NCI-H510A treated with DMSO at 0.1 percent for 48 hours (cell line): ENCODE data around the gene CCDC149.
"Not testable (repeated sequence)": the region's sequence is repeated elsewhere in the genome, so short reads cannot be mapped to it uniquely, and the experiment has no call there.

Experiments used
- DNase-seq: peaks from one replicate; lab custom pipeline; 2025; lab: John Stamatoyannopoulos, UW

The CCDC149 gene

GRCh38 chr4:24917076-24917856 is 4.4 kb upstream of the CCDC149 start:
- no peak for DNase-seq

DNA sequence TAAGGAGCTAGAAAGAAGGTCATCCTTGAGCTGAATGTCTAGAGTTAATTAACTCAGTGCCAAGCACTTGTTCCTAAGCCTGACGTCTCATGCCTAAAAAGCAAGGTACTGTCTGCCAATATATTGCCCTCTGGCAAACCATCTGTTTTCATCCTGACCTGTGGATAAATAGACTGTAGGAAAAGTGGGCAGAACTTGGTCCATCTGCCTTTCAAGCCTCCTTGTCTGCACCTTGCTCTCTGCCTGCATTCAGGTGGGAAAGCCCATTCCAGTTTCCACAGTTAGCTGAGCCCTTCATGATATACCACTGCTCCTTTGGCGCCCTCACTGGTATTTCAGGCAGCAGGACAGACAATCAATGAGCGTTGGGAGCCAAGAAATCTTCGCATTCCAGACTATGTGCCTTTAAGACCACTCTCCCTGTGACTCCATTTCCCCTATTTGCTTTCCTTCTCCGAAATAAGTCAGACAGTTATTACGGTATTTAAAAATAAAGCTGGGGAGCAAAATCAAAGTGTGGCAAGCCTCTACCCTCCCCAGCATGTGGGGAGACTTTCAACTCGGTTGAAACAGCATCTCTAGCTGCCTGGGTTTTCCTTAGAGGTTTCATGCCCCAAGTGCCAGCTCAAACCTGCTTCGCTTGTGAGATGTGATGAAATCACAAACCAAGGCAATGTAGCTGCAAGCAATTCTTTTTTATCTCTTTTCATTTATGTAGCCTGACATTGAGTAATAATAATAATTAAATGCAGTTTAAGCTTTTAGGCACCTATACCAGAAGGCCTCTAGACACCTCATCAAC is 2.5 kb upstream of the CCDC149 start:
- DNase-seq: no peak

DNA sequence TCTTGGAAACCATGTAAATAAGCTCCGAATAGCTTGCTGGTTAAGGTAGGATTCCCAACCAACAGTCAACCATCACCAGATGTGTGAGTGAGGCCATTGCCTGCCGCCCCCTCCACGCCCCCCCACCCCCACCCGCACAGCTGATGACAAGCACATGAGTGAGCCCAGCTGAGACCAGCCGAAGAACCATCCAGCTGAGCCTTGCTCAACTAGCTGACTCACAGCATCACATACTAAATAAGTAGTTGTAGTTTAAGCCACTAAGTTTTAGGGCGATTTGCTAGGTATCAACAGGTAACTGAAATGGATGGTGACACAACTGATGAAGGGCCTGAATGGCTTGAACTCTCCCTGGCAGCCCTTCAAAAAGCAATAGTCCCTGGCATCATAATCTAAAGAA is 1.6 kb upstream of the CCDC149 start:
- no peak for DNase-seq

DNA sequence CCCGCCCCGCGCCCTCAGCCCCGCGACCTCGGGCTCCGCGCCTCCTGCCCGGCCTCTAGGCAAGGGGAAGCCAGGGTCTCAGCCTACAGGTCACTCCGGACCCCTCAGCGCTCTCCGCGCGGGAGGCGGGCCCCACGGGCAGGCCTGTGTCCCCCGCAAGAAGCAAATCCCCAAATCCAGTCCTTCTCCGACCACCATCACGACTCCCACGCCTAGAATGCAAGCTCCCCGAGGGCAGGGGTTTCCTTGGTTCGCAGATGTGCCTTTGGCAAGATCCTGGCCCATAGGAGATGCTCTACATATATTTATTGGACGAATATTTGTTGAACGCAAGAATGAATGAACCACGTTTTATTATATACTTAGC is 260 bp upstream of the CCDC149 start:
- DNase-seq: no peak

DNA sequence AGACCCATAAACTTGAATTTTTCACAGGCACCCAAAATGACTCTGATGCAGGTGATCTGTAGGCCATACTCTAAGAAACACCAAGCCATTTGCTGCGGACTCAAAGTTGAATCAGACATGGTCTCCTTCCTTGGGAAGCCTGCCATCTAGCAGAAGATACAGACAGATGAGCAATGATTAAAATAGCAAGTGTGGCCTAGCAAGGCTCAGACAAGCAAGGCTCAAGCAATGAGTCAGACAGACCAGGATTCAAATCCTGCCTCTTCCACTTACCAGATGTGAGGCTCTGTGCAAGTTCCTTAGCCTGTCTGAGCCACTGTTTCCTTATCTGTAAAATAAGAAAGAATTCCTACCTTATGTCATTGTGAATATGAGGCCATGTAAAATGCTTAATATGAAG is 2.3 kb downstream of the CCDC149 start:
- no peak for DNase-seq

DNA sequence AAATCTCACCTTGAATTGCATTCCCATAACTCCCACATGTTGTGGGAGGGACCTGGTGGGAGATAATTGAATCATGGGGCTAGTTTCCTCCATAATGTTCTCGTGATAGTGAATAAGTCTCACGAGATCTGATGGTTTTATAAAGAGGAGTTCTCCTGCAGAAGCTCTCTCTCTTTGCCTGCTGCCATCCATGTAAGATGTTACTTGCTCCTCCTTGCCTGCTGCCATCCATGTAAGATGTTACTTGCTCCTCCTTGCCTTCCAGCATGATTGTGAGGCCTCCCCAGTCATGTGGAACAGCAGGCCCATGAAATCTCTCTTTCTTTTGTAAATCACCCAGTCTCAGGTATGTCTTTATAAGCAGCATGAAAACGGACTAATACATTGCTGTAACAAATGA is 3.2 kb downstream of the CCDC149 start:
- DNase-seq: not testable (repeated sequence)

DNA sequence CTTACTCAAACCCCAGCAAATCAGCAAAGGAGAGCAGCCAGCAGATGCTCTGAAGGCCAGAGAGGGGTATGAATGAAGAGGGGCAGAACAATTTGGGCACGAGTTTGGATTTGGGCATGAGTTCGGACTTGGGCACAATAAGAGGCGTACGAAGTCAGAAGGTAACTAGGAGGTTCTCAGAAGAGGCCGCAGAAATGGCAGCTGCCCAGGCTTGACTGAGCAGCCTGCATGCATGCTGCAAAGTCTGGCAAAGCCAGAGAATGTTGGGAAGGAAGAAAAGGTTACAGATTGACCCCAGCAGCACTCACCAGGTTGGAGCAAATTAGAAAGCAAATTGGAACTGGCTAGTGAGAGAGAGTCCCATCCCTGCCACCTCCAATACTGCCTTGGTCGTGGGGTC is 15.2 kb downstream of the CCDC149 start:
- no peak for DNase-seq

DNA sequence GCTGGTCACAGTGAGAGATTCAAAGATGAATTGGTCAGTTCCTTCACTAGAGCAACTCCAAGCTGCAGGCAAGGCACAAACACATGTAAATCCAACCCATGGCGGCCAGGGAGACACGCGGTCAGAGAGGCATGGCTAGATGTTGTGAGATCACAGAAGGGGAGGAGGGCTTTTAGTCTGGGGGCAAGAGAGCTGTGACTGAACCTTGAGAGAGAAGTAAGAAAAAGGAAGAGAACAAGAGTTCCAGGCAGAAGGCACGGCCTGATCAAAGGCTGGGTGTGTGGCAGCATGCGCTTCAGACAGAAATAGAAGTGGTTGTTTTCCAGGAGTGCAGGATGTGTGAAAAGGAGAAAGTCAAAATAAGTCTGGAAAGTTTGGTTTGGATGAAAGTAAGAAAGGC is 15.9 kb downstream of the CCDC149 start:
- DNase-seq: no peak

- peak; percentile 9 for DNase-seq
Measured at GRCh38 chr4:24896056-24896455, 16.8 kb downstream of the CCDC149 start.

- DNase-seq: no peak
Measured at GRCh38 chr4:24895461-24895860, 17.4 kb downstream of the CCDC149 start.

GRCh38 chr4:24894846-24895245 is 18.0 kb downstream of the CCDC149 start:
- DNase-seq: no peak

- no peak for DNase-seq
Measured at GRCh38 chr4:24894243-24894642, 18.6 kb downstream of the CCDC149 start.

- DNase-seq: no peak
Measured at GRCh38 chr4:24892778-24893177, 20.1 kb downstream of the CCDC149 start.

- no peak for DNase-seq
Measured at GRCh38 chr4:24892278-24892677, 20.6 kb downstream of the CCDC149 start.

GRCh38 chr4:24890561-24891126 is 22.2 kb downstream of the CCDC149 start:
- DNase-seq: peak; percentile 47

GRCh38 chr4:24889991-24890390 is 22.9 kb downstream of the CCDC149 start:
- no peak for DNase-seq

DNA sequence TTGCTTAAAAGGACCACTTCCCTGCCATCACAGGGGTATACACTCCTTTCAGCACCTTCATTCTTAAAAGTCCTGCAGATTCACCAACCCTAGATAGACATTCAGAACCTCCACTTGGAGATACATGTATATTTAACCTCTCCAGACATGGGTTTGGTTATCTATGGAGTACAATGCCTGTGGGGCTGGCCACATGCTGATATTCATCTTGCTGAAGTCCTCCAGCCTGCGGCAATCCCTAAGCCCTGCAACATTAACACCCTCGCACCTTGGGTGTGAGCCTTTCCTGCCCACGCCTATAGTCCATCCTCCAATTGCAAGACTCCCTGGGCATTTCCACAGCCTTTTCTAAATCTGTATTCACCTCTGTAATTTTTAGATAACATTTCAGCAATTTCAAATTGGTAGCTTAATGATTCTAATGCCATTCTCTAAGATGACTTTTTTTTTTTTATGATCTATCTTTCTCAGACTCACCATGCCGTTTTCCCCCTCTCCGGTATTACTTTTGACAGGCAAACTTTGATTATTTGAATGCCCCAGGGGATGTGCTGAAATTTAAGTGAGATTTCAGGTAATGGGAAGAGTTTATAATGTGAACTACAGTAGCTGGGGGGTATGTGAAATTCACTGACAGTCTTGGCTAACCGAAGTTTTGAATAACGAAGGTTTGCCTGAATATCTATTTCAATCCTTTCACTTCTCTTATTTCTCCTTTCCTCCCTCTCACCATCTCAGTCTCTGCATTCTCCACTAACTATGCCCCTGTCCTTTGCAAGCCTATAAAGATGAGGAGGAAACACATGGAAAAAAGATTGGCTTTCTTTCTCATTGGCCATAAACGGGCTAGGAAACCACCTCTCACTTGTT is 24.1 kb downstream of the CCDC149 start:
- no peak for DNase-seq

DNA sequence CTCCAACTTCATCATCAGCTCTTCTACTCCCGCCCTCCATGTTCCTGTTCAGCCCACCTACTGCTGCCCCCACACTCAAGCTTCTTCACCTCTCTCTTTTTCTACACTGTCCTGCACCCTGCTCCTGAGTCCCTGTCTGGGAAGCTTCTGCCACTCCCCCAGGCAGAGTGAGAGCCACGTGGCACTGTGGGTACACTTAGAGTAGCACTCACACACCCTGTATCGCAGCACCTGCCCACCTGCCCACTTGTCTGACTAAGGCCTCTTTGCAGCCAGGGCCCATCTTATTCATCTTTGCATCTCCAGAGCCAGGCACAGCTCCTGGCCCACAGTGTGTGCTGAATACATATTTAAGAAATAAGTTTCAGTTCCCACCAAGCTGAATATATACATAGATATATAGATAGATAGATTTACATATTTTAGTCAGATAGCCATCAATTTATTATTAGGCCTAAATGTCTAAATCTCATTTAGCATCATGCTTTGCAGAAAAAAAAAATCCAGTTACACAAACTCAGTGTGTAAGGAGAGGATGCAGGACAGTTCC is 24.9 kb downstream of the CCDC149 start:
- DNase-seq: peak; percentile 42

DNA sequence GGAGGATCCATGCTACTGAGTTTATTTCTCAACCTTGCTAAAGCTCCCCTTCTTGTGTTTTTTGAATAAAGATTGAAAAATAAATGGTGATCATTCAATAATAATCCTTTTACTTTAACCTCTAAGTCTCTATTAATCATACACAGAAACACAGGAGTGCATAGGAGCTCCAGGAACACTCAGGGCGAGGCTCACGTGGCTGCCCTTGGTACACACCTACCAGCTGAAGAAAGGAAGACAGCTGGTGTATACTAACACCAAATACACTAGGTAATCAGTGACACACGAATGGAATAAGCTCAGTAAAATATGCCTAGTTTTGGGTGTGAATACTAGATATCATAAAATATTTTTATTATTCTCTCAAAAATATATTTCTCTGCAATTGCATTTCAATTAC is 26.2 kb downstream of the CCDC149 start:
- DNase-seq: no peak

DNA sequence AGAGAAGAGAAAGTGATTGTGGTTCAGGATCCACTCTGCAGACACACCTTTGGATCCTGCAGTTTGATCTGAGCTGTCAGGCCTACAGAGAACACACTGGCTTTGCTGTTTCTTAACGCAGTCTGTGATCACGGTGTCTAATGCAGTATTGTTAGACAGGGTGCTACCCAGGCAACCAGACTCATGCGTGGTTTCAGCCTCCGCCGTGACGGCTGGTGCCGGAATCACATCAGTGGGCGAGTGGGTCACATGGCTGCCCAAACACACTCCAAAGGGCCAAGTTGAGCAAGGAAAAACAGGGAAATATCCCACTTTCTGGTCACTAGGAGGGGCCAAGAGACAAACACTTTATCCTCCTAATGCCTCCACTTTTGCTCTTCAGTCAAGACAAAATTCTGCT is 27.5 kb downstream of the CCDC149 start:
- no peak for DNase-seq

DNA sequence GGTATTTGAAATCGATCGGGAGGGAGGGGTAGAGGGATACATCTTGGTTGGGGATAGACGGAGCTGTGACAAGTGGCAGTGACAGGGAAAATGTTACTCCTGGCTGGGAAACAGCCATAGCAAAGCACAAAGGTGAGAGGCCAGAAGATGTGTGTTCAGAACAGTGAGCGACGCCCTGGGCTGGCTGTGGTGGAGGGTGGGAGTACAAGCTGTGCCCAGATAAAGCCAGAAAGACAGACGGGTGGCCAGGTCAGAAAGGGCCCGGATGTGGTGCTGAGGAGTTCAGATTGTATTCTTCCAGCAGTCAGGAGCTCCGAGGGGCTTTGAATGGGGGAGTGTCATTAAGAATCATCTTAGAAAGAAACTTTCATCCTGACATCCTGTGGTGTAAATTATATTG is 27.9 kb downstream of the CCDC149 start:
- no peak for DNase-seq
